ENCODE data around the gene KCNIP1.

- TF ChIP-seq POLR2A (IDR thresholded peaks at IDR 0.05) (no peak), CTCF (IDR thresholded peaks at IDR 0.05) (no peak)
Measured at GRCh38 chr5:170545811-170546210, 42.0 kb downstream of the KCNIP1 start.

All from esophagus squamous epithelium (tissue), 4 donors.